HepG2 (cell line): ENCODE measurements around the gene BIRC6. TPM values are rescaled to one million over a fixed set of nuclear protein-coding genes. Genes with fewer than 3 reads are reported as not detected.

Experiments
- ARNTL ChIP-seq: sonication (generic); formaldehyde crosslinking; IDR thresholded peaks from 2 replicates; pipeline ENCODE4 v1.4.0; 2020; ENCODE audit warnings: mild to moderate bottlenecking, missing genetic modification reagents
- BCLAF1 ChIP-seq: fragments of 450-650 bp; IDR thresholded peaks from 2 replicates; pipeline ENCODE4 v1.6.1; 2017; ENCODE audit warnings: mild to moderate bottlenecking
- CBFB ChIP-seq: sonication (generic); formaldehyde crosslinking; IDR thresholded peaks from 2 replicates; pipeline ENCODE4 v1.4.0; 2020; ENCODE audit warnings: missing genetic modification reagents
- DBP ChIP-seq: sonication (generic); formaldehyde crosslinking; IDR thresholded peaks from 2 replicates; pipeline ENCODE4 v1.4.0; 2020; ENCODE audit warnings: missing genetic modification reagents; ENCODE audit errors: not compliant biosample characterization
- DMAP1 ChIP-seq: IDR thresholded peaks from 2 replicates; pipeline ENCODE4 v1.6.1; 2016
- FOXP1 ChIP-seq, 2 experiments: fragments of 450-650 bp in 1 of 2; IDR thresholded peaks; 2 replicates each; pipeline ENCODE4 v1.6.1; 2017 to 2018; ENCODE audit warnings: antibody characterized with exemption in 1 of 2
- JDP2 ChIP-seq: sonication (generic); formaldehyde crosslinking; IDR thresholded peaks from 2 replicates; pipeline ENCODE4 v1.8.1; 2022; ENCODE audit warnings: missing genetic modification reagents, borderline replicate concordance
- KDM3A ChIP-seq: IDR thresholded peaks from 2 replicates; pipeline ENCODE4 v1.6.1; 2018; ENCODE audit warnings: low read depth, missing compliant biosample characterization
- MTERF4 ChIP-seq: sonication (generic); formaldehyde crosslinking; IDR thresholded peaks from 2 replicates; pipeline ENCODE4 v1.8.0; 2023; ENCODE audit warnings: mild to moderate bottlenecking, missing genetic modification reagents
- NBN ChIP-seq: fragments of 450-650 bp; conservative IDR thresholded peaks from 2 replicates; pipeline ENCODE4 v1.6.1; 2017
- NFKBIZ ChIP-seq: IDR thresholded peaks from 2 replicates; pipeline ENCODE4 v1.6.1; 2018; ENCODE audit warnings: missing genetic modification reagents, missing compliant biosample characterization
- PCBP2 ChIP-seq: fragments of 200-400 bp; formaldehyde crosslinking; optimal IDR thresholded peaks from 2 replicates; pipeline ENCODE3; 2018; ENCODE audit warnings: low read length, low read depth; ENCODE audit not compliant: poor library complexity, severe bottlenecking
- PRDM4 ChIP-seq: sonication (generic); formaldehyde crosslinking; IDR thresholded peaks from 2 replicates; pipeline ENCODE4 v1.9.0; 2021; ENCODE audit warnings: missing genetic modification reagents, borderline replicate concordance
- STAT5B ChIP-seq: sonication (generic); formaldehyde crosslinking; IDR thresholded peaks from 2 replicates; pipeline ENCODE4 v1.4.0; 2020; ENCODE audit warnings: missing genetic modification reagents
- U2AF2 ChIP-seq: fragments of 200-400 bp; formaldehyde crosslinking; IDR thresholded peaks from 2 replicates; pipeline ENCODE4 v1.6.1; 2017; ENCODE audit warnings: low read depth, mild to moderate bottlenecking, low read length
- XRCC5 ChIP-seq: fragments of 200-400 bp; formaldehyde crosslinking; optimal IDR thresholded peaks from 2 replicates; pipeline ENCODE3; 2017; ENCODE audit warnings: mild to moderate bottlenecking, low read length
- ZBTB14 ChIP-seq: sonication (generic); formaldehyde crosslinking; IDR thresholded peaks from 2 replicates; pipeline ENCODE4 v1.4.0; 2020; ENCODE audit warnings: missing genetic modification reagents
- ZNF333 ChIP-seq: sonication (generic); formaldehyde crosslinking; IDR thresholded peaks from 2 replicates; pipeline ENCODE4 v1.4.0; 2020; ENCODE audit warnings: mild to moderate bottlenecking, missing genetic modification reagents, borderline replicate concordance
- ZNF367 ChIP-seq: sonication (generic); formaldehyde crosslinking; IDR thresholded peaks from 2 replicates; pipeline ENCODE4 v1.4.0; 2020; ENCODE audit warnings: missing genetic modification reagents, borderline replicate concordance
- ZNF530 ChIP-seq: sonication (generic); formaldehyde crosslinking; IDR thresholded peaks from 2 replicates; pipeline ENCODE4 v1.5.0; 2020; ENCODE audit warnings: low read depth, mild to moderate bottlenecking, missing genetic modification reagents
- ZNF546 ChIP-seq: sonication (generic); formaldehyde crosslinking; conservative IDR thresholded peaks from 2 replicates; pipeline ENCODE4 v1.8.1; 2023; ENCODE audit warnings: mild to moderate bottlenecking, missing genetic modification reagents
- ZNF652 ChIP-seq: IDR thresholded peaks from 2 replicates; pipeline ENCODE4 v1.6.1; 2016; ENCODE audit warnings: low read depth, borderline replicate concordance
- polyA plus RNA-seq, 8 experiments: library from polyadenylated mRNA; depleted of rRNA in 3 of 8; stranded (reverse) in 7 of 8; unstranded in 1 of 8; fragments of >200 nt; fragmentation: Illumina TruSeq in 4 of 8; extraction: Trizol in 4 of 8; gene quantifications; 2 replicates each; pipeline versions ENCODE4 v1.2.1 to v1.2.3, GENCODE V29; 2011 to 2016; ENCODE audit warnings: low read depth in 4 of 8, missing spikeins in 1 of 8, mixed read lengths in 1 of 8; ENCODE audit not compliant: insufficient read depth in 1 of 8
- total RNA-seq, 5 experiments: library from RNA; depleted of rRNA; stranded (reverse); fragments of >200 nt; fragmentation: Illumina TruSeq; extraction: Trizol; gene quantifications; 2 replicates each; pipeline ENCODE4 v1.2.3, GENCODE V29; 2016; ENCODE audit warnings: low read depth in 1 of 5

Gene BIRC6
- total and polyA plus RNA-seq, 2 of the 13 experiments (the other 11 are each of a cell fraction or from before 2014, with no cell fraction given), result 65.6 to 120 TPM

- TF ChIP-seq U2AF2 (0 out of 2 replicates have a peak, but pooled peaks have one; percentile 14), ZNF652 (CRISPR knock-in tag) (no peak), PCBP2 (no peak), PRDM4 (CRISPR knock-in tag) (no peak), STAT5B (CRISPR knock-in tag) (no peak; the same call in 1 of the 2 replicates), KDM3A (CRISPR knock-in tag) (no peak; the same call in 1 of the 2 replicates), NBN (no peak), BCLAF1 (no peak), NFKBIZ (CRISPR knock-in tag) (no peak), ZNF546 (CRISPR knock-in tag) (peak; percentile 17; the same call in 1 of the 2 replicates), ZNF333 (CRISPR knock-in tag) (no peak), ZNF367 (CRISPR knock-in tag) (peak; percentile 80; the same call in 1 of the 2 replicates), JDP2 (CRISPR knock-in tag) (peak; percentile 5; the same call in 1 of the 2 replicates), ZBTB14 (CRISPR knock-in tag) (no peak), DMAP1 (CRISPR knock-in tag) (no peak), MTERF4 (CRISPR knock-in tag) (no peak; the same call in 1 of the 2 replicates), DBP (CRISPR knock-in tag) (no peak), XRCC5 (peak; percentile 7), ARNTL (peak; percentile 52), FOXP1 (IDR thresholded peaks at IDR 0.05) (no peak), FOXP1 (CRISPR knock-in tag; IDR thresholded peaks at IDR 0.05) (no peak), CBFB (peak; percentile 50; the same call in 1 of the 2 replicates), ZNF530 (CRISPR knock-in tag) (peak; percentile 68; the same call in 1 of the 2 replicates)
Measured at GRCh38 chr2:32357318-32358110, 691 bp downstream of the BIRC6 start (continued).
